ENCODE measurements around the gene BRD3.

Gene BRD3

GRCh38 chr9:134066526-134066912, 1.3 kb downstream of the BRD3 start:
- no peak for DNase-seq

- peak; percentile 48 for DNase-seq
These were observed 2.0 kb downstream of the BRD3 start for GRCh38 chr9:134065612-134066419.

DNA sequence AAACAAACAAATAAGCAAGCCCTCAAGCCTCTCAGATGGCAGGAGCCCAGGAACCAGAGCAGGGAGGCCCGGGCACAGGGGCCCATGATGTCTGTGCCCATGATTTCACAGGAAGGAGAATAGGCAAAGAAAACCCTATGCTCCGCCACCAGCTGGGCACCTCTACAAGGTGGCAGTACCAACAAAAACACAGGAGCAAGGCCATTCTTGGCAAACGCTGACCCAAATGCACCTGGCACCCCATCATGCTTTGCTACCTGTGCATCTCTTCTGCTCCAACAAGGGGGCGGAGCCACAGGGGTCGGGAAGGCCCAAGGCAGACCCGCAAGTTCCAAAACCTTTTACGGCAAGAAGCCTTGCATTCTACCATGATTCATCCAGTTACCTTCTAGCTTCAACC, 3.1 kb downstream of the BRD3 start:
- DNase-seq, result no peak

DNA sequence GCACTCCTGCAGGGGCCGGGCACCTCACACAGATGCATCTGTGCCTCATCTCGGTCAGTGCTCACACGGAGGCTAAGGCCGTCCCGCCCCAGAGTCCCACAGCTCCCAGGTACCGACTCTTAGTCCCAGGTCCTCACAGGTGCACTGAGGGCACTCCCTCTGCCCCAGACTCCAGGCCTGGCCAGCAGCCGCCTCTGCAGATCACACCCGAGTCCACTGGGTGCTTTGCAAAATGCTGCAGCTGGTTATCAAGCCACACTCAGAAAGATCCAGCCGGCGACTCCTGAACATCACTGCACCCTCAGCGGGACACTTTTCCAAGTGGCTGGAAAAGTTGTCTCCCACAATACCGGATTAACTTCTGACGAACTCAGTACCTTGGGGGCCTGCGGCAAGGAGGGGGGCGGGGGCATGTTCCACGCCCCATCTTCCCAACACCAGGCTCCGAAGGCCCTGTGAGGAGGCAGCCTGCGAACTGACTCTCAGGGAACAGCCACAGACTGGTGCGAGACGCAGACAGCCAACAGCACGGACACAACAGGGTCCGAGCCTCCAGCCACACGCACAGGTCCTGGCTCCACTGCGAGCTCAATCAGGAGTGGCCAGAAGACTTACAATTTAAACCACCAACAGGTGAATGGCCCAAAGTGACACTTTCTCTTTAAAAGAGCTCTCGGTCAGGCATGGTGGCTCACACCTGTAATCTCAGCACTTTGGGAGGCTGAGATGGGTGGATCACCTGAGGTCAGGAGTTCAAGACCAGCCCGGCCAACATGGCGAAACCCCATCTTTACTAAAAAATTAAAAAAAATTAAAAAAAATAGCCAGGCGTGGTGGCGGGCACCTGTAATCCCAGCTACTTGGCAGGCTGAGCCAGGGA, 4.0 kb downstream of the BRD3 start:
- no peak for DNase-seq

- DNase-seq, result no peak
These were observed 4.7 kb downstream of the BRD3 start for GRCh38 chr9:134063088-134063570.

- DNase-seq, result no peak
These were observed 5.3 kb downstream of the BRD3 start for GRCh38 chr9:134062461-134063087.

GRCh38 chr9:134061688-134062371, 6.0 kb downstream of the BRD3 start:
- DNase-seq, result no peak

- no peak for DNase-seq
These were observed 6.7 kb downstream of the BRD3 start for GRCh38 chr9:134061019-134061687.

DNA sequence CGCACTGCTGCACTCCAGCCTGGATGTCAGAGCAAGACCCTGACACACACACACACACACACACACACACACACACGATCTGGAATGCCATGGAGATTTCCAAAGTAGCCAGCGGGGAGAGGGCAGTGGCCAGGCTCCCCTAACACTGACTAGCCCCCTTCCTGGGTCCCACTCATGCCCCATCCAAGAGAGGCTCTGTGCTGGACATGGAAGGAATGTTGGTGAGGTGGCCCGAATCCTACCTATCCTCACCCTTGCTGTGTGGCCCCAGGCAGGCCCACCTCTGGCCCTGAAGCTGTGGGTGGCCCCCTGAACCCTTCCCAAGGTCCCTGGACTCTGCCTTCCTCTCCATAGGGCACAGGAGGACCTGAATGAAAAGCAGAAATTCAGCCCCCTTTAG, 7.3 kb downstream of the BRD3 start:
- peak; percentile 8 for DNase-seq

GRCh38 chr9:134059661-134060395, 8.0 kb downstream of the BRD3 start:
- DNase-seq, result no peak

DNA sequence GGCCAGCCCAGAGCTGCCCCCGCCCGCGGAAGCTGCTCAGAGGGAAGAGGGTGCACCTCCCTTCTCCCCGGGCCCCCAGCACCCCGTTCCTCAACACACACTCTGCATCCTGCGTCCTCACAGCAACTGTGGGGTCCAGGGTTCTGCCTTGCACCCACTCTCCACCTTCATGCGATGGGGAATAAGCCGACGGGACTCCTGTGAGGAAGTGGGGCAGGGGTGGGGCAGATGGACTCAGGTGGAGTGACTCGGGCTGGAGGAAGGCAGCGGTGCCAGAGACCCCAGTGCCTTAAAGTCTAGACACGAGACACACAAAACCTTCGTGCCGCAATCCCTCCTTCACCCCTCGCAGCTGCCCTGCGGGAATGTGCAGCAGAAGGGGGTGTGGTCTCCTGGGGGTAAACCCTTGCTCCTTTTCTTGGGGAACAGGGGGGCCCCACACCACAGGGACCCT, 8.6 kb downstream of the BRD3 start:
- DNase-seq, result no peak

DNA sequence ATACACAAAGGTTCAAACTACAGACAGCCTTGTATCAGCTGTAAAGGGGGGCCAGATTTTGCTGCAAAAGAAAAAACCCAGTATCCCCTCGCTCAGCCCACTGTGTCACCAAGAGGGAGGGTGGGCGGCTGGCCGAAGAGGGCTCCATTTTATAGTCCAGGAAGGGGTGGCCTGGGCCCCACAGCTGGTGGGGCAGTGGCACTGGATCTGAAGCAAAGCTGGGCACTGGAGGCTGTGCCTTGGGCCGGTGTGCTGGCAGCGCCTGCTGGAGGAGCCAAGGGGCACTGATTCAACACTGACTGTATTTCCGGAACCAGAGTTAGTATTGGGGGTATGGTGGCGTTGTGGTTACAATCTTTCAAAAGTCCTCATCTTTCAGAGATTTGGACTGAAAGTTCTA, 9.1 kb downstream of the BRD3 start:
- DNase-seq, result peak; percentile 9

DNA sequence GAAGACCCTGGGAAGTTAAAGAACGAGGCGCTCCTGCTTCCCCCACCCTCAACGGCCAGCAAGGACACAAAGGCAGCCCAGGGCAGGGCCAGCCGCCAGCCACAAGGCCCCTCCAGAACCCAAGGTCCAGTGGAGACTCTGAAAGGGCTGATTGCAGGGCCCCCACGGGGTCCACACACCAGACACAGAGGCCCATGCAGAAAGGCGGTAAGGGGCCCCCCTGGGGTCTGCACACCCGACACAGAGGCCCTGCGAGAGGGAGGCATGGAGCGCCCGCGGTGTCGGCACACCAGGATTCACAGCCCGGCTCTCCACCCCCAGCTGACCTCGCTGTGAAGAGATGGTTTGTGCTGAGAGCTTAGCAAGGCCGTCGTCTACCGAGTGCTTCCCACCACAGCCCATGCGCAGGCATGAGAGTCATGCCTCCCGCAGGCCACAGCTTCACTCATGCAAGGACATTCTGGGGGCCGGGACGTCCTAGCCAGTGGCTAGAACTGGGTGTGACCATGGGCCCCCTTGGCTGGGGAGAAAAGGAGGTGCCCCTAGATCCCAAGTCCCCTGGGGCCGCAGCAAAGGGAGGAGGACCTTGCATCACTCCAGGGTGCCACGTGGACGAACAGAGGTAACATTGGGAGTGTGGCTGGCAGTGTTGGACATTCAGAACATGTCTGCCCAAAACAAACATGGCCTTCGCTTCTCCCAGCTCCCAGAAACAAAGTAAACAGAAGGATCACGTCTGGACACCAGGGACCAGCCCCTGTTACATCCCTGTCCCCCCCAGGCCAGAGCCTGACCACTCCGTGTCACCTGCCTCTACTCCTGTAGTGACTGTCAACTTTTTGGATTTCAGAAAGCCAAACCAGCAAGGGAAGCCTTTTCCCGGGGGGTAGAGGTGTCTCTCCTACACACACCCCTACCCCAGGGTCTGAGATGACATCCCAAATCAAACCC, 9.8 kb downstream of the BRD3 start:
- no peak for DNase-seq

DNA sequence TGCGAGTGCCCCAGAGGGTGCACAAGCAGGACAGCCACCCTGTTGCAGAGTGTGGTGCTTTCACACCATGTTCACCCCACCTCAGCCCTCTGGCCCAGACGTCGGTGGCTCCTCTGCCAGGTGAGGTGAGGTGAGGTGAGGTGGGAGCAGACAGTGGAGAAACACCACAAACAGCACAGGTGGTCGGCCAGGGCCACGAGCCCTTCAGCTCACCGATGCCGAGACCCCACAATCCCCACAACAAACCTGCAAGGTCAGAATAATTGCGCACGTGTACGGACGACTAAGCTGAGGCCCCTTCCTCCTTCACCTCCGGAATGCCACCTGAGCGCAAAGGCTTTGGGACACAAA, 10.5 kb downstream of the BRD3 start:
- no peak for DNase-seq

DNA sequence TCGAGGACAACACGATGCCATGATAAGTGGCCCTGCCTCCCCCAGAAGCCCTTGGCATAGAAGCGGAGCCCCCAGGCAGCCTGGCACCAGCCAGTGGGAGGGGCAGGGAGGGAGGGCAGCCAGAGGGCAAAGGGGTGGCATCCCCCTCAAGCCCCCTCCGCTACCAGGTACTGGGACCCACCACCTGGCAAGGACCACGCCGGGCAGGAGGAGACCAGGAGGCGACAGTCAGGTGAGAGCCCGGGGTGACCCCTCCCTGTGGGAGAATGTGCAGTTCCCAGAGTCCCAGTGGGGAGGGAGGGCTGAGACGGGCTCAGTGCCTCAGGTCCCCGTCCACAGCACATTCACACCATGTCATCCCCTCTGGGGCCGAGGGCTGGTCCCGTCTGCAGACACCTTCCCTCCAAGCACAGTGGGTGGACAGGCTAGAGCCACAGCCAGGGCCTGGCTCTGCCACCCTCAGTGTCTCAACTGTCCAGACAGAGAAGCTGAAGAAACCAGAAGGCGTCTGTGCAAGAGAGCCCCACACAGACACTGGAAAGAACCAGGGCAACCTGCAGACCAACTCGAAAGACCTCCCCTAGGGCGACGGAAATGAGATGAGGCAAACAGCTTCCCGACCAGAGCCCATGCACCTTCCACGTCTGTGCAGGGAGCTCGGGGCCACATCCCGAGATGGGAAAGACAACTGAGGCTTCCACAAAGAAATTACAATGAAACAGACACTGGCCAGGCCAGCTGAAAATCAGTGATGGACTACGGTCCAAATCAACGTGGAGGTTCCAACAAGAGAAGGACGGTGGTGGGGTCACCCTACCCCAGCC, 11.1 kb downstream of the BRD3 start:
- DNase-seq, result no peak

GRCh38 chr9:134055981-134056461, 11.8 kb downstream of the BRD3 start:
- peak; percentile 95 for DNase-seq

DNA sequence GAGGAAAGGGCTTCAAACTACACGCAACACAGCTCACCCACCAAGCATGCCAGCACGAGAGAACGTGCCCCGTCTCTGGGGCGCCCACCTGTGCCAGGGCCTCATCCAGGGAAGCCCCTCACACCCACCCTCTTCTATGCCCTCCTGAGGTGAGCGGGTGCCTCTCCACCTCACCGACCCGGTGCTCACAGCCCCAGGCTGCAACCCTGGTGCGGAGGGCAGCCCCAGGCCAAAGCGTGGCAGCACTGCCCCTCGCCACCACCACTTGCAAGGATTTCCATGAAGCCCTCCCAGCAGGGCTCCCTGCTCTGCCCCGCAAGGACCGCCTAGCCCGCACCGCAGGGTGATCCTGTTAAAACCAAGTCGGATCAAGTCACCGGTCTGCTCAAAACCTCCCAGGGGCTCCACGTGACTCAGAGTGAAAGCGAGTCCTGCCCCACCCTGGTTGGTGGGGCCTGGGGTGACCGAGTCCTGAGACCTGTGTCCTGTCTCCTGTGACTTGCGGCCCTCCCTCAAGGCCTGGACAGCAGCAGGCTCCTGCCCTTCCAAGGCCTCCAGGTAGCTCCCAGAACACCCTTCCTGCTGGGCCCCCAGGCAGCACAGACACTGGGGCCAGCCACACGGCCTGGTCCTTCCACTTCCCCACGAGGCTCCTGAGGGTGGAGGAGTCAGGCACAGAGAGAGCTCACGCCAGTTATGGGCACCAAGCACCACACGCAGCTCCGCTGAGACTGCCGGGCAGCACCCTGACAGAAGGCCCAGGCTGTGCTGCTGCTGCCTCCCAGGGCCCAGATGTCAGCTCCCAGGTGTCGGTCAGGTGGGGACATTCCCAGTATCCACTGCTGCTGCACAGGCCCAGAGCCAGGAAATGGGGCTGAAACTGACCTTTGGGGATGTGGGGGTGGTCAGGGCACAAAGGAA, 12.7 kb downstream of the BRD3 start:
- no peak for DNase-seq
